K562 (cell line): ENCODE measurements around the gene S100A2. TPM values are rescaled to one million over a fixed set of nuclear protein-coding genes. Genes with fewer than 3 reads are reported as not detected.

Experiments used
- CHD1 ChIP-seq: fragments of 200-600 bp; sonication (generic); IDR thresholded peaks from one replicate; pipeline ENCODE4 v1.6.1; 2012; ENCODE audit warnings: mild to moderate bottlenecking, moderate library complexity, low read length, inconsistent platforms
- E2F1 ChIP-seq: sonication (generic); formaldehyde crosslinking; IDR thresholded peaks from 2 replicates; pipeline ENCODE4 v1.8.1; 2023; ENCODE audit warnings: mild to moderate bottlenecking, missing genetic modification reagents, moderate library complexity
- EZH2 ChIP-seq: IDR thresholded peaks from 2 replicates; pipeline ENCODE4 v1.6.1; 2012; ENCODE audit warnings: low read depth, mild to moderate bottlenecking, inconsistent platforms, low read length, borderline replicate concordance
- NCOA1 ChIP-seq: fragments of 450-650 bp; IDR thresholded peaks from 2 replicates; pipeline ENCODE4 v1.6.1; 2016; ENCODE audit warnings: low read depth
- NONO ChIP-seq, 2 experiments: fragments of 200-400 bp in 1 of 2; fragments of 450-650 bp in 1 of 2; formaldehyde crosslinking in 1 of 2; IDR thresholded peaks; 2 replicates each; pipeline ENCODE4 v1.6.1; 2017; ENCODE audit warnings: low read depth in 2 of 2, mild to moderate bottlenecking in 2 of 2, moderate library complexity in 2 of 2, low read length in 1 of 2
- PTTG1 ChIP-seq: fragments of 450-650 bp; IDR thresholded peaks from 2 replicates; pipeline ENCODE4 v1.6.1; 2016; ENCODE audit warnings: low read depth, mild to moderate bottlenecking, missing genetic modification characterization, missing compliant biosample characterization
- SMARCA4 ChIP-seq: fragments of 450-650 bp; IDR thresholded peaks from 2 replicates; pipeline ENCODE4 v1.6.1; 2016
- SREBF1 ChIP-seq: fragments of 150-350 bp; IDR thresholded peaks from 2 replicates; pipeline ENCODE4 v1.6.1; 2014; ENCODE audit warnings: antibody characterized with exemption, low read depth, low read length, borderline replicate concordance
- ZEB2 ChIP-seq: fragments of 450-650 bp; IDR thresholded peaks from 2 replicates; pipeline ENCODE4 v1.6.1; 2016
- ZFP36 ChIP-seq: fragments of 150-350 bp; IDR thresholded peaks from 2 replicates; pipeline ENCODE4 v1.6.1; 2018; ENCODE audit warnings: low read length, low read depth; ENCODE audit not compliant: partially characterized antibody
- ZNF121 ChIP-seq: sonication (generic); formaldehyde crosslinking; conservative IDR thresholded peaks from 2 replicates; pipeline ENCODE4 v1.8.0; 2022; ENCODE audit warnings: missing genetic modification reagents
- ZNF133 ChIP-seq: fragments of 250-450 bp; sonication (Bioruptor Pico); IDR thresholded peaks from 2 replicates; pipeline ENCODE4 v1.4.0; 2020; ENCODE audit warnings: mild to moderate bottlenecking
- ZNF699 ChIP-seq: fragments of 250-450 bp; sonication (Bioruptor Pico); IDR thresholded peaks from 2 replicates; pipeline ENCODE4 v1.8.0; 2021; ENCODE audit warnings: mild to moderate bottlenecking, moderate library complexity; ENCODE audit not compliant: insufficient replicate concordance
- polyA plus RNA-seq, 8 experiments: library from polyadenylated mRNA; depleted of rRNA in 4 of 8; stranded (reverse) in 5 of 8; unstranded in 3 of 8; fragments of >200 nt; fragmentation: Nextera tagmentation in 2 of 8; fragmentation: Illumina TruSeq in 1 of 8; extraction: Ambion mirVana in 2 of 8; extraction: Trizol in 1 of 8; gene quantifications; 2 replicates each; pipeline versions ENCODE4 v1.2.1 to v1.2.3, GENCODE V29; 2011 to 2014; ENCODE audit warnings: inconsistent platforms in 1 of 8, missing spikeins in 1 of 8
- total RNA-seq, 7 experiments: library from RNA; depleted of rRNA in 6 of 7; stranded (reverse); fragments of >200 nt in 6 of 7; fragmentation: Illumina TruSeq in 2 of 7; extraction: Trizol in 2 of 7; gene quantifications; 2 replicates each; pipeline versions ENCODE4 v1.2.1 to v1.2.3, GENCODE V29; 2011 to 2021; ENCODE audit warnings: low replicate concordance in 1 of 7
- TF ChIP-seq, protein P1 (sequence below): sonication (generic); formaldehyde crosslinking; IDR thresholded peaks from 2 replicates; pipeline ENCODE4 v1.8.0; 2022; ENCODE audit warnings: missing genetic modification reagents, mild to moderate bottlenecking, borderline replicate concordance
- TF ChIP-seq, protein P2 (sequence below): fragments of 250-450 bp; sonication (Bioruptor Pico); IDR thresholded peaks from 2 replicates; pipeline ENCODE4 v1.5.0; 2020; ENCODE audit warnings: mild to moderate bottlenecking
- TF ChIP-seq, protein P3 (sequence below): fragments of 450-650 bp; formaldehyde crosslinking; IDR thresholded peaks from 2 replicates; pipeline ENCODE4 v1.4.0; 2020; ENCODE audit warnings: mild to moderate bottlenecking, moderate library complexity

The S100A2 gene
- total and polyA plus RNA-seq, 9 of the 15 experiments (the other 6 are each of a cell fraction or from before 2014, with no cell fraction given), result 0.28 to 0.65 (median 0.44) TPM; not detected in 4

- TF ChIP-seq E2F1 (CRISPR knock-in tag) (no peak), ZEB2 (peak; percentile 56; the same call in 1 of the 2 replicates), ZNF121 (CRISPR knock-in tag) (no peak), SREBF1 (no peak), SMARCA4 (peak; percentile 96), PTTG1 (no peak), NCOA1 (peak; percentile 48; the same call in 1 of the 2 replicates), ZFP36 (peak; percentile 2), EZH2 (no peak), ZNF699 (CRISPR knock-in tag) (no peak), NONO (IDR thresholded peaks at IDR 0.05; ENCODE audit: low read depth in 2 of 2, low read length in 1 of 2) (0 out of 4 replicates have a peak, but pooled peaks of 1 of the 2 experiments have one; percentile 46), CHD1 (no peak), ZNF133 (CRISPR knock-in tag) (no peak)
- TF ChIP-seq, protein P1, sequence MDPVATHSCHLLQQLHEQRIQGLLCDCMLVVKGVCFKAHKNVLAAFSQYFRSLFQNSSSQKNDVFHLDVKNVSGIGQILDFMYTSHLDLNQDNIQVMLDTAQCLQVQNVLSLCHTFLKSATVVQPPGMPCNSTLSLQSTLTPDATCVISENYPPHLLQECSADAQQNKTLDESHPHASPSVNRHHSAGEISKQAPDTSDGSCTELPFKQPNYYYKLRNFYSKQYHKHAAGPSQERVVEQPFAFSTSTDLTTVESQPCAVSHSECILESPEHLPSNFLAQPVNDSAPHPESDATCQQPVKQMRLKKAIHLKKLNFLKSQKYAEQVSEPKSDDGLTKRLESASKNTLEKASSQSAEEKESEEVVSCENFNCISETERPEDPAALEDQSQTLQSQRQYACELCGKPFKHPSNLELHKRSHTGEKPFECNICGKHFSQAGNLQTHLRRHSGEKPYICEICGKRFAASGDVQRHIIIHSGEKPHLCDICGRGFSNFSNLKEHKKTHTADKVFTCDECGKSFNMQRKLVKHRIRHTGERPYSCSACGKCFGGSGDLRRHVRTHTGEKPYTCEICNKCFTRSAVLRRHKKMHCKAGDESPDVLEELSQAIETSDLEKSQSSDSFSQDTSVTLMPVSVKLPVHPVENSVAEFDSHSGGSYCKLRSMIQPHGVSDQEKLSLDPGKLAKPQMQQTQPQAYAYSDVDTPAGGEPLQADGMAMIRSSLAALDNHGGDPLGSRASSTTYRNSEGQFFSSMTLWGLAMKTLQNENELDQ (CRISPR knock-in tag), result no peak
- TF ChIP-seq, protein P2, sequence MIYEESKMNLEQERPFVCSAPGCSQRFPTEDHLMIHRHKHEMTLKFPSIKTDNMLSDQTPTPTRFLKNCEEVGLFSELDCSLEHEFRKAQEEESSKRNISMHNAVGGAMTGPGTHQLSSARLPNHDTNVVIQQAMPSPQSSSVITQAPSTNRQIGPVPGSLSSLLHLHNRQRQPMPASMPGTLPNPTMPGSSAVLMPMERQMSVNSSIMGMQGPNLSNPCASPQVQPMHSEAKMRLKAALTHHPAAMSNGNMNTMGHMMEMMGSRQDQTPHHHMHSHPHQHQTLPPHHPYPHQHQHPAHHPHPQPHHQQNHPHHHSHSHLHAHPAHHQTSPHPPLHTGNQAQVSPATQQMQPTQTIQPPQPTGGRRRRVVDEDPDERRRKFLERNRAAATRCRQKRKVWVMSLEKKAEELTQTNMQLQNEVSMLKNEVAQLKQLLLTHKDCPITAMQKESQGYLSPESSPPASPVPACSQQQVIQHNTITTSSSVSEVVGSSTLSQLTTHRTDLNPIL (CRISPR knock-in tag), result 0 out of 2 replicates have a peak, but pooled peaks have one; percentile 24
- TF ChIP-seq, protein P3, sequence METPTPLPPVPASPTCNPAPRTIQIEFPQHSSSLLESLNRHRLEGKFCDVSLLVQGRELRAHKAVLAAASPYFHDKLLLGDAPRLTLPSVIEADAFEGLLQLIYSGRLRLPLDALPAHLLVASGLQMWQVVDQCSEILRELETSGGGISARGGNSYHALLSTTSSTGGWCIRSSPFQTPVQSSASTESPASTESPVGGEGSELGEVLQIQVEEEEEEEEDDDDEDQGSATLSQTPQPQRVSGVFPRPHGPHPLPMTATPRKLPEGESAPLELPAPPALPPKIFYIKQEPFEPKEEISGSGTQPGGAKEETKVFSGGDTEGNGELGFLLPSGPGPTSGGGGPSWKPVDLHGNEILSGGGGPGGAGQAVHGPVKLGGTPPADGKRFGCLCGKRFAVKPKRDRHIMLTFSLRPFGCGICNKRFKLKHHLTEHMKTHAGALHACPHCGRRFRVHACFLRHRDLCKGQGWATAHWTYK, result peak; percentile 44
Observed at GRCh38 chr1:153566414-153567371, 1.0 kb upstream of the S100A2 start (continued).
